GM12878 (cell line): ENCODE results near the gene SLC46A2. TPM values are rescaled to one million over a fixed set of nuclear protein-coding genes. Genes with fewer than 3 reads are reported as not detected.

Source experiments
- ATAC-seq: fragments of 200-7000 bp; cut with Tn5 transposase; 3 replicates; pipeline ENCODE4 v1.9.1; 2020; ENCODE audit warnings: mild to moderate bottlenecking, moderate library complexity
- BruUV-seq: library from RNA; stranded (reverse); fragments of 400-500 nt; replicated peaks from 2 replicates; lab custom pipeline; 2021; lab: Mats Ljungman, UMichigan
- CTCF ChIA-PET: fragments of 300-600 bp; sonication (Branson Sonifier 250); formaldehyde crosslinking; extraction: SDS; loops from one replicate; lab custom pipeline; 2021; ENCODE audit warnings: inconsistent platforms; lab: Yijun Ruan, JAX
- POLR2A ChIA-PET: fragments of 350-600 bp; formaldehyde crosslinking; extraction: SDS; loops from one replicate; lab custom pipeline; 2021; ENCODE audit warnings: inconsistent platforms; lab: Charles Lee
- RAD21 ChIA-PET: fragments of 300-600 bp; sonication (Branson Sonifier 250); formaldehyde crosslinking; loops from one replicate; lab custom pipeline; 2023; ENCODE audit warnings: antibody characterized with exemption; ENCODE audit not compliant: unreplicated experiment; lab: Charles Lee
- SMC1A ChIA-PET: fragments of 300-600 bp; sonication (Branson Sonifier 250); formaldehyde crosslinking; loops from one replicate; lab custom pipeline; 2023; ENCODE audit not compliant: unreplicated experiment, uncharacterized antibody; lab: Charles Lee
- DNase-seq: peaks from one replicate; pipeline ENCODE4 v3.0.0-alpha.2; 2011; ENCODE audit warnings: low read depth, low spot score
- FAIRE-seq: peaks from 3 replicates; lab custom pipeline; 2011; peaks lifted over from hg19 to GRCh38; lab: Jason Lieb, UNC
- H2AFZ ChIP-seq: 2 replicates; pipeline ENCODE4 v1.6.0; 2011; ENCODE audit warnings: low read depth, low read length, control low read depth; ENCODE audit not compliant: control insufficient read depth
- H3K27ac ChIP-seq: 2 replicates; pipeline ENCODE4 v1.5.1; 2011; ENCODE audit warnings: control low read depth; ENCODE audit not compliant: control insufficient read depth, insufficient read depth
- H3K27me3 ChIP-seq, 2 experiments: replicated peaks in 1 of 2; 2 replicates each; pipeline versions ENCODE4 v1.6.0 to v1.6.1; 2011; ENCODE audit warnings: low read length in 1 of 2; ENCODE audit not compliant: control insufficient read depth in 2 of 2, insufficient read depth in 2 of 2
- H3K36me3 ChIP-seq, 2 experiments: 2 replicates each; pipeline ENCODE4 v1.5.1; 2011; ENCODE audit warnings: low read length in 1 of 2; ENCODE audit not compliant: control insufficient read depth in 2 of 2, insufficient read depth in 2 of 2
- H3K4me1 ChIP-seq: 2 replicates; pipeline ENCODE4 v1.6.1; 2011; ENCODE audit warnings: mild to moderate bottlenecking, low read length, moderate library complexity, mixed read lengths; ENCODE audit not compliant: control insufficient read depth, insufficient read depth
- H3K4me2 ChIP-seq: 2 replicates; pipeline ENCODE4 v1.6.0; 2011; ENCODE audit warnings: control low read depth; ENCODE audit not compliant: control insufficient read depth, insufficient read depth
- H3K4me3 ChIP-seq: fragments of 200-600 bp; sonication (generic); 2 replicates; pipeline ENCODE4 v1.5.1; 2016
- H3K79me2 ChIP-seq: 2 replicates; pipeline ENCODE4 v1.6.0; 2011; ENCODE audit warnings: low read length; ENCODE audit not compliant: control insufficient read depth, insufficient read depth
- H3K9ac ChIP-seq: 2 replicates; pipeline ENCODE4 v1.8.0; 2011; ENCODE audit warnings: low read length, control low read depth, mixed read lengths; ENCODE audit not compliant: control insufficient read depth, insufficient read depth
- H3K9me3 ChIP-seq: replicated peaks from 3 replicates; pipeline ENCODE4 v1.5.1; 2011; ENCODE audit warnings: mild to moderate bottlenecking, low read length; ENCODE audit not compliant: control insufficient read depth, insufficient read depth
- H4K20me1 ChIP-seq: 2 replicates; pipeline ENCODE4 v1.6.0; 2011; ENCODE audit not compliant: control insufficient read depth, insufficient read depth
- BMI1 ChIP-seq: fragments of 450-650 bp; IDR thresholded peaks from 2 replicates; pipeline ENCODE4 v1.6.1; 2016; ENCODE audit warnings: mild to moderate bottlenecking, moderate library complexity, borderline replicate concordance
- FOXK2 ChIP-seq: fragments of 450-650 bp; IDR thresholded peaks from 2 replicates; pipeline ENCODE4 v1.6.1; 2017; ENCODE audit warnings: mild to moderate bottlenecking, moderate library complexity
- GATAD2B ChIP-seq: fragments of 450-650 bp; conservative IDR thresholded peaks from 2 replicates; pipeline ENCODE4 v1.6.1; 2017; ENCODE audit warnings: low read depth, mild to moderate bottlenecking, moderate library complexity
- IKZF1 ChIP-seq: fragments of 450-650 bp; conservative IDR thresholded peaks from 2 replicates; pipeline ENCODE4 v1.6.1; 2017; ENCODE audit warnings: antibody characterized with exemption, mild to moderate bottlenecking
- KAT2A ChIP-seq: conservative IDR thresholded peaks from 2 replicates; pipeline ENCODE4 v1.6.1; 2011; ENCODE audit warnings: low read depth, low read length; ENCODE audit not compliant: control insufficient read depth
- LARP7 ChIP-seq: fragments of 450-650 bp; IDR thresholded peaks from 2 replicates; pipeline ENCODE4 v1.6.1; 2017; ENCODE audit warnings: mild to moderate bottlenecking
- NR2F1 ChIP-seq: fragments of 450-650 bp; conservative IDR thresholded peaks from 2 replicates; pipeline ENCODE4 v1.6.1; 2017; ENCODE audit warnings: mild to moderate bottlenecking
- PAX5 ChIP-seq: IDR thresholded peaks from 2 replicates; pipeline ENCODE4 v1.6.1; 2011; ENCODE audit warnings: low read depth, low read length, borderline replicate concordance
- RAD21 ChIP-seq: IDR thresholded peaks from 2 replicates; pipeline ENCODE4 v1.6.1; 2011; ENCODE audit warnings: mild to moderate bottlenecking, low read depth, low read length, moderate library complexity; ENCODE audit not compliant: insufficient read depth
- RBBP5 ChIP-seq: fragments of 200-600 bp; sonication (generic); conservative IDR thresholded peaks from 2 replicates; pipeline ENCODE4 v1.6.1; 2016
- SP1 ChIP-seq: IDR thresholded peaks from one replicate; pipeline ENCODE4 v1.6.1; 2011; ENCODE audit warnings: low read depth, low read length
- SREBF1 ChIP-seq: IDR thresholded peaks from 2 replicates; pipeline ENCODE4 v1.6.1; 2012; ENCODE audit warnings: mild to moderate bottlenecking, low read length
- SREBF2 ChIP-seq: IDR thresholded peaks from 2 replicates; pipeline ENCODE4 v1.6.1; 2012; ENCODE audit warnings: mild to moderate bottlenecking, low read length
- ZNF384 ChIP-seq: IDR thresholded peaks from 2 replicates; pipeline ENCODE4 v1.6.1; 2012; ENCODE audit warnings: low read depth, mild to moderate bottlenecking, low read length, improper control_type of control experiment, borderline replicate concordance
- ZNF622 ChIP-seq: fragments of 450-650 bp; IDR thresholded peaks from 2 replicates; pipeline ENCODE4 v1.6.1; 2017; ENCODE audit warnings: mild to moderate bottlenecking, inconsistent platforms
- WGBS: methylation state at CpG from one replicate; pipeline ENCODE4 v1.1.6; 2016; ENCODE audit warnings: low lambda C conversion rate; ENCODE audit not compliant: insufficient replicate concordance, insufficient coverage; ENCODE audit errors: missing lambda C conversion rate; 5-methylcytosine and 5-hydroxymethylcytosine counted together
- in situ Hi-C: fragments of 300-500 bp; cut with MboI; formaldehyde crosslinking; loops from 9 replicates; pipeline ENCODE4 v1.14.3; 2018; ENCODE audit warnings: mixed read lengths
- intact Hi-C: fragments of 100-400 bp; cut with micrococcal nuclease; formaldehyde crosslinking; loops from one replicate; pipeline ENCODE4 v1.14.2; 2022; ENCODE audit not compliant: unreplicated experiment
- polyA plus RNA-seq, 11 experiments: library from polyadenylated mRNA; depleted of rRNA in 4 of 11; unstranded in 6 of 11; stranded (reverse) in 5 of 11; fragments of >200 nt; fragmentation: Nextera tagmentation in 4 of 11; fragmentation: Illumina TruSeq in 1 of 11; extraction: Ambion mirVana in 4 of 11; extraction: Trizol in 1 of 11; gene quantifications; 1 replicate in 1 of 11; 2 replicates in 10 of 11; pipeline versions ENCODE4 v1.2.1 to v1.2.3, GENCODE V29; 2011 to 2016; ENCODE audit warnings: inconsistent platforms in 2 of 11, missing spikeins in 2 of 11, low read depth in 1 of 11
- total RNA-seq, 4 experiments: library from RNA; depleted of rRNA in 3 of 4; stranded (reverse); fragments of >200 nt in 3 of 4; fragmentation: Illumina TruSeq in 1 of 4; extraction: Trizol in 1 of 4; gene quantifications; 2 replicates each; pipeline versions ENCODE4 v1.2.1 to v1.2.3, GENCODE V29; 2013 to 2021
- TF ChIP-seq, protein P1 (sequence below): fragments of 150-350 bp; IDR thresholded peaks from 2 replicates; pipeline ENCODE4 v1.6.1; 2014; ENCODE audit warnings: mild to moderate bottlenecking, low read depth, low read length
- TF ChIP-seq, protein P2 (sequence below): IDR thresholded peaks from 2 replicates; pipeline ENCODE4 v1.6.1; 2011; ENCODE audit warnings: mild to moderate bottlenecking, low read depth, low read length, moderate library complexity; ENCODE audit not compliant: insufficient replicate concordance

Gene SLC46A2
- total and polyA plus RNA-seq, 10 of the 15 experiments (the other 5 are each of a cell fraction or from before 2014, with no cell fraction given) = not detected

DNA sequence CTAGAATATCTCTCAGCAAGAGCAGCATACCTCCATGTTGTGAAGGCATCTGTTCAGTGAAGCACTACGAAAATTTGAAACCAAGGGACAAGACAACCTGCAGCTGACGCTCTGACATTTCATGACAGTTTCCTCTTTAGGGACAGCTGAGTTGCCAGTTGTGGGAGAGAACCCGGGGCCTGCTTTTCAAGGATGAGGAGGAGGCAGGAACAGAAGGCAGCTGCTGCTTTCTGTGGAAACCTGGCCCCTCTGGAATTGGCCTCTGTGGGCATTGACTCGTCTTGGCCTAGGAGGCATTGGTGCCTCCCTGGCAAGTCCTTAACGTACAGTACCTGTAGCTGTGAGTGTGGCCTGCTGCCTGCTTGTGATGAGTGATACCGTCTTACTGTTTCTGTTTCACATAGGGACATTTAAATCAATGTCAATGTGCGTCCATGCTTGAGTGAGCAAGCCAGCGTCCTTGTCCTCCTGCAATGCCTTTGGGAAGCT, 21.6 kb downstream of the SLC46A2 start:
- Histone ChIP-seq H3K9me3 (no peaks in the 10 kb centered on the region), H3K79me2 (no peaks in the 10 kb centered on the region), H3K27ac (0 out of 2 replicates have a peak overlapping the region, but pooled peaks have one; percentile 15), H3K4me2 (peak overlapping the region; percentile 53), H3K9ac (no peak overlapping the region), H3K4me3 (no peak overlapping the region), H3K27me3 (no peaks in the 10 kb centered on the region; a peak in 1 of 4 replicates), H2AFZ (0 out of 2 replicates have a peak overlapping the region, but pooled peaks have one; percentile 13), H4K20me1 (no peaks in the 10 kb centered on the region), H3K4me1 (peaks cover 20% of the 10 kb centered on the region), H3K36me3 (no peaks in the 10 kb centered on the region; a peak in 1 of 4 replicates)
- FAIRE-seq (peak; percentile 18), DNase-seq (no peak), ATAC-seq (peak; percentile 50; the same call in 2 of the 3 replicates)
- POLR2A ChIA-PET = interaction anchor here (0.6 kb wide), 1 partner anchor 1257 kb away, joined by 5 read pairs; no protein-coding TSS in a partner anchor
- SMC1A ChIA-PET = interaction anchor here (0.9 to 1.3 kb wide), 3 partner anchors 10 to 145 kb away, joined by 3 read pairs; no protein-coding TSS in a partner anchor
- CTCF ChIA-PET = interaction anchor here (0.9 kb wide), 1 partner anchor 11 kb away, joined by 3 read pairs; no protein-coding TSS in a partner anchor
- RAD21 ChIA-PET = no interaction called here
- intact Hi-C loops = no loop called here
- WGBS = 33% methylated on average over 8 of the region's 8 CpGs
- TF ChIP-seq NR2F1 = no peak
- TF ChIP-seq ZNF622 = no peak
- TF ChIP-seq RBBP5 = no peak
- TF ChIP-seq SREBF2 = no peak
- peak; percentile 74; the same call in 1 of the 2 replicates for TF ChIP-seq PAX5
- no TSS peak for BruUV-seq
- in situ Hi-C loops = no loop called here

DNA sequence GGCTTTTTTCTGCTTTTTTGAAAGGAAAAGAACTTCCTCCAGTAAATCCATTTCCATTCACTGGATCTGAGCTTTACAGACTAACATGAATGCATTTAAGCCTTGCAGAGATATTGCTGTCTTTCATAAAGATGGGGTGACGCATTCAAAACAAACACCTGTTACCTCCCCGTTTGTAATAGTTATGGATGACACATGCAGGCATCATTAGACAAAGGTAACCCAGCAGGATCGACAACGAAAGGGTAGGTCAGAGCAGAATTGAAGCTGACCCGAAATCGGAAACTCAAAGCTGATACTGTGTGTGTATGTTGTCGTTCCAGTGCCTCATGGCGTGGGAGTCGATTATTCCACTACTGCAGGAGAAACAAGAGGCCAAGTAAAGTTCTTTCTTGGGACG, 22.2 kb downstream of the SLC46A2 start:
- FAIRE-seq = no peak
- in situ Hi-C loops = no loop called here
- intact Hi-C loops = no loop called here
- Histone ChIP-seq H2AFZ (no peak overlapping the region), H3K4me1 (peaks cover 26% of the 10 kb centered on the region), H3K36me3 (no peaks in the 10 kb centered on the region; a peak in 1 of 4 replicates), H3K9me3 (no peaks in the 10 kb centered on the region), H4K20me1 (no peaks in the 10 kb centered on the region), H3K4me2 (no peak overlapping the region; the same call in 1 of the 2 replicates), H3K27me3 (no peaks in the 10 kb centered on the region; a peak in 1 of 4 replicates), H3K9ac (no peak overlapping the region), H3K27ac (no peak overlapping the region), H3K4me3 (no peak overlapping the region), H3K79me2 (no peaks in the 10 kb centered on the region)
- no peak for ATAC-seq
- POLR2A ChIA-PET = no interaction called here
- SMC1A ChIA-PET = no interaction called here
- RAD21 ChIA-PET = no interaction called here
- no peak for DNase-seq
- WGBS = 92% methylated on average over 10 of the region's 10 CpGs
- BruUV-seq = no TSS peak
- CTCF ChIA-PET = interaction anchor here (1.5 kb wide), 1 partner anchor 35 kb away, joined by 3 read pairs; no protein-coding TSS in a partner anchor
- TF ChIP-seq IKZF1 = no peak
- no peak for TF ChIP-seq FOXK2
- TF ChIP-seq, protein P1, sequence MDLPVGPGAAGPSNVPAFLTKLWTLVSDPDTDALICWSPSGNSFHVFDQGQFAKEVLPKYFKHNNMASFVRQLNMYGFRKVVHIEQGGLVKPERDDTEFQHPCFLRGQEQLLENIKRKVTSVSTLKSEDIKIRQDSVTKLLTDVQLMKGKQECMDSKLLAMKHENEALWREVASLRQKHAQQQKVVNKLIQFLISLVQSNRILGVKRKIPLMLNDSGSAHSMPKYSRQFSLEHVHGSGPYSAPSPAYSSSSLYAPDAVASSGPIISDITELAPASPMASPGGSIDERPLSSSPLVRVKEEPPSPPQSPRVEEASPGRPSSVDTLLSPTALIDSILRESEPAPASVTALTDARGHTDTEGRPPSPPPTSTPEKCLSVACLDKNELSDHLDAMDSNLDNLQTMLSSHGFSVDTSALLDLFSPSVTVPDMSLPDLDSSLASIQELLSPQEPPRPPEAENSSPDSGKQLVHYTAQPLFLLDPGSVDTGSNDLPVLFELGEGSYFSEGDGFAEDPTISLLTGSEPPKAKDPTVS = no peak
- TF ChIP-seq SP1 = no peak
- no peak for TF ChIP-seq KAT2A
- TF ChIP-seq SREBF1 = no peak
- no peak for TF ChIP-seq ZNF384
- TF ChIP-seq BMI1 = no peak
- TF ChIP-seq GATAD2B = no peak
- TF ChIP-seq, protein P2, sequence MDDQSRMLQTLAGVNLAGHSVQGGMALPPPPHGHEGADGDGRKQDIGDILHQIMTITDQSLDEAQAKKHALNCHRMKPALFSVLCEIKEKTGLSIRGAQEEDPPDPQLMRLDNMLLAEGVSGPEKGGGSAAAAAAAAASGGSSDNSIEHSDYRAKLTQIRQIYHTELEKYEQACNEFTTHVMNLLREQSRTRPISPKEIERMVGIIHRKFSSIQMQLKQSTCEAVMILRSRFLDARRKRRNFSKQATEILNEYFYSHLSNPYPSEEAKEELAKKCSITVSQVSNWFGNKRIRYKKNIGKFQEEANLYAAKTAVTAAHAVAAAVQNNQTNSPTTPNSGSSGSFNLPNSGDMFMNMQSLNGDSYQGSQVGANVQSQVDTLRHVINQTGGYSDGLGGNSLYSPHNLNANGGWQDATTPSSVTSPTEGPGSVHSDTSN = no peak
- TF ChIP-seq RAD21 = no peak
- TF ChIP-seq LARP7 = no peak
